MM.1S (cell line): ENCODE measurements around the gene RCN2.

Experiments used
- DNase-seq: peaks from one replicate; pipeline ENCODE4 v3.0.0-alpha.2; 2015
- H2AFZ ChIP-seq: fragments of 300-600 bp; sonication (generic); 2 replicates; pipeline ENCODE4 v1.6.0; 2016; ENCODE audit warnings: antibody characterized with exemption, low read length
- H3F3A ChIP-seq: fragments of 300-600 bp; sonication (generic); 2 replicates; pipeline ENCODE4 v1.6.1; 2016; ENCODE audit warnings: mild to moderate bottlenecking, antibody characterized with exemption, low read length, moderate library complexity, mixed read lengths; ENCODE audit not compliant: insufficient read depth
- H3K27ac ChIP-seq: fragments of 300-600 bp; sonication (generic); 2 replicates; pipeline ENCODE4 v1.5.1; 2016; ENCODE audit warnings: mild to moderate bottlenecking, low read length
- H3K27me3 ChIP-seq: fragments of 300-600 bp; sonication (generic); replicated peaks from 2 replicates; pipeline ENCODE4 v1.6.0; 2016; ENCODE audit warnings: low read length; ENCODE audit not compliant: insufficient read depth
- H3K36me3 ChIP-seq: fragments of 300-600 bp; sonication (generic); replicated peaks from 2 replicates; pipeline ENCODE4 v1.6.1; 2016; ENCODE audit warnings: mild to moderate bottlenecking, low read length, mixed read lengths; ENCODE audit not compliant: insufficient read depth
- H3K4me1 ChIP-seq: fragments of 300-600 bp; sonication (generic); 2 replicates; pipeline ENCODE4 v1.6.1; 2016; ENCODE audit warnings: low read length, mixed read lengths
- H3K4me2 ChIP-seq: fragments of 300-600 bp; sonication (generic); 2 replicates; pipeline ENCODE4 v1.6.0; 2016; ENCODE audit warnings: low read depth, low read length
- H3K4me3 ChIP-seq: fragments of 300-600 bp; sonication (generic); 2 replicates; pipeline ENCODE4 v1.5.1; 2016; ENCODE audit warnings: low read length, mixed read lengths
- H3K79me2 ChIP-seq: fragments of 300-600 bp; sonication (generic); 2 replicates; pipeline ENCODE4 v1.6.1; 2016; ENCODE audit warnings: mixed run types, low read length, mixed read lengths
- H3K9ac ChIP-seq: fragments of 300-600 bp; sonication (generic); 2 replicates; pipeline ENCODE4 v1.6.1; 2016; ENCODE audit warnings: low read length, mixed read lengths
- H3K9me2 ChIP-seq: fragments of 300-600 bp; sonication (generic); replicated peaks from 2 replicates; pipeline ENCODE4 v1.6.1; 2016; ENCODE audit warnings: mild to moderate bottlenecking, low read length, mixed read lengths; ENCODE audit not compliant: insufficient read depth
- H3K9me3 ChIP-seq: fragments of 300-600 bp; sonication (generic); replicated peaks from 2 replicates; pipeline ENCODE4 v1.6.1; 2016; ENCODE audit warnings: mild to moderate bottlenecking, low read length, mixed read lengths; ENCODE audit not compliant: insufficient read depth
- H4K20me1 ChIP-seq: fragments of 300-600 bp; sonication (generic); 2 replicates; pipeline ENCODE4 v1.6.1; 2016; ENCODE audit warnings: mild to moderate bottlenecking, low read length, moderate library complexity, mixed read lengths; ENCODE audit not compliant: insufficient read depth
- EZH2 ChIP-seq: fragments of 300-600 bp; sonication (generic); optimal IDR thresholded peaks from 2 replicates; pipeline ENCODE3; 2017; ENCODE audit warnings: low read depth, mild to moderate bottlenecking, antibody characterized with exemption, low read length, mixed read lengths
- EZH2phosphoT487 ChIP-seq: fragments of 300-600 bp; sonication (generic); IDR thresholded peaks from 2 replicates; pipeline ENCODE4 v1.6.1; 2018; ENCODE audit warnings: antibody characterized with exemption, low read length
- TF ChIP-seq, protein P1 (sequence below): fragments of 300-600 bp; sonication (generic); IDR thresholded peaks from 2 replicates; pipeline ENCODE4 v1.5.1; 2016; ENCODE audit warnings: antibody characterized with exemption, low read length, mixed read lengths

Gene RCN2

DNA sequence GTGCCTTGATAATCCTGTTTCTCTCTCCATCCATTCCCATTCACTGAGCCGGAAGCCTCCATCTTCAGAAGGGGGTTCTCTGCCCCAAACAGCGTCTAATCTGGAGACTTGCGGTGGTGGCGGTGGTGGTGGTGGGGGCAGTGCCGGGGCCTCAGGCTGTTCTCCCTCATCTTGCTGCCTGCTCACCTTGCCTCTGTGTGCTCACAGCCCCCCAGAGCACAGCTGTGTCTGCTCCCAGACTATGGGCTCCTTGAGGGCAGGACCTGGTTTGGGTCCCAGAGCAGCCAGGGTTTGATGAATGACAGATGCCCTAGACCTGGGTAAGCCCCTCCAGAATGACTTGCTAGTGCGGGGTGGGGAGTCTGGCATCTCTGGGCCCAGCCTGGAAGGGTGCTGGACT lies 62.9 kb downstream of the RCN2 start:
- H3K79me2 ChIP-seq = no peaks in the 10 kb centered on the region
- H2AFZ ChIP-seq = no peak overlapping the region
- no peak for DNase-seq
- no peak overlapping the region for H3K27ac ChIP-seq
- no peaks in the 10 kb centered on the region for H4K20me1 ChIP-seq
- no peak overlapping the region for H3K4me2 ChIP-seq
- no peaks in the 10 kb centered on the region for H3K9me3 ChIP-seq
- H3K36me3 ChIP-seq = no peaks in the 10 kb centered on the region
- no peaks in the 10 kb centered on the region for H3F3A ChIP-seq
- H3K4me3 ChIP-seq = no peak overlapping the region
- H3K4me1 ChIP-seq = no peaks in the 10 kb centered on the region
- no peaks in the 10 kb centered on the region for H3K9me2 ChIP-seq
- H3K9ac ChIP-seq = no peak overlapping the region
- no peaks in the 10 kb centered on the region for H3K27me3 ChIP-seq
- TF ChIP-seq, protein P1, sequence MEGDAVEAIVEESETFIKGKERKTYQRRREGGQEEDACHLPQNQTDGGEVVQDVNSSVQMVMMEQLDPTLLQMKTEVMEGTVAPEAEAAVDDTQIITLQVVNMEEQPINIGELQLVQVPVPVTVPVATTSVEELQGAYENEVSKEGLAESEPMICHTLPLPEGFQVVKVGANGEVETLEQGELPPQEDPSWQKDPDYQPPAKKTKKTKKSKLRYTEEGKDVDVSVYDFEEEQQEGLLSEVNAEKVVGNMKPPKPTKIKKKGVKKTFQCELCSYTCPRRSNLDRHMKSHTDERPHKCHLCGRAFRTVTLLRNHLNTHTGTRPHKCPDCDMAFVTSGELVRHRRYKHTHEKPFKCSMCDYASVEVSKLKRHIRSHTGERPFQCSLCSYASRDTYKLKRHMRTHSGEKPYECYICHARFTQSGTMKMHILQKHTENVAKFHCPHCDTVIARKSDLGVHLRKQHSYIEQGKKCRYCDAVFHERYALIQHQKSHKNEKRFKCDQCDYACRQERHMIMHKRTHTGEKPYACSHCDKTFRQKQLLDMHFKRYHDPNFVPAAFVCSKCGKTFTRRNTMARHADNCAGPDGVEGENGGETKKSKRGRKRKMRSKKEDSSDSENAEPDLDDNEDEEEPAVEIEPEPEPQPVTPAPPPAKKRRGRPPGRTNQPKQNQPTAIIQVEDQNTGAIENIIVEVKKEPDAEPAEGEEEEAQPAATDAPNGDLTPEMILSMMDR = no peak
- TF ChIP-seq EZH2phosphoT487 (no peak), EZH2 (no peak)

DNA sequence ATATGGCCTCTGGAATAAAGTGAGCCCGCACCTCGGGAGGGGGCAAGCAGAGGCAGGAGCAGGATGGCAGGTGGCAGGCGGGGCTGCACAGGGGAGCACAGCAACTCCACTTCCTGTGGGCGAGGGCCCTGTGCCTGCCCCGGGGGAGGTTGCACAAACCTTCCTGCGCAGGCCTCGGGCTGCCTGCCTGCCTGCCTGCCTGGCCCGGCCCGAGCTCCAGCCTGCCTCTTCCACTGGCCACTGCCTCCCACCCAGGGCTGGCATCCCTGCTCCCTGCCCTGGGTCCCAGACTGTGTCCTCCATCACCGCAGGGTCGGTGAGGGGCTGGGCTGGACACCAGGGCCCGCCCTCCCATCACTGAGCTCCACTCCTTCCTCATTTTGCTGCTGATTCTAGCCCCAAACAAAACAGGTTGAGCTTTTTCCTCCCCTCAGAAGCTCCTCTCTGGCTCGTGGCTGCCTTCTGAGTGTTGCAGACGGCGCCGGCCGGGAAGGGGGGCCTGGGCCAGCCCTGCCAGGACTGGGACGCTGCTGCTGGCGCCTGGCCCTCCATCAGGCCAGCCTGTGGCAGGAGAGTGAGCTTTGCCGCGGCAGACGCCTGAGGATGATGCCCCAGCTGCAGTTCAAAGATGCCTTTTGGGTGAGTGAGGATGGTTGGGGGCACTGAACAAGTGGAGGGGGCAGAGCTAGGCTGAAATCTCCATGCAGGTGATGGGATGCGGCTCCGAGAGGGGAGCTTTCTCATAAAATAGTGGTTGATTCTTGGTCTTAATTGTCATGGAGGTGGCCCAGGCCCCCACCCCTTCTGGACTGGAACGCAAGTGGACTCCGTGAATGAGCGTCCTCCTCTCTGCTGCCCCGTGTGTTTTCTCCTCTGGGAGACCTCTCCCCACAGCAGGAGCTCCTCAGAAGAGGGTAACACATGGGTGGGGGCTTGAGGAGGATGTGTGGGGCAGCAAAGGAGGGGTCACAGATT lies 63.7 kb downstream of the RCN2 start, which contains the start of gene PSTPIP1:
TSS of gene PSTPIP1 (plus strand) at position 156 of the 975 bp plus-strand sequence. CDS start at position 604, 448 bp downstream.
- no peak within 1 kb of the TSS for H3K4me2 ChIP-seq
- no peak within 1 kb of the TSS for H2AFZ ChIP-seq
- no peak for TF ChIP-seq EZH2
- no peak for TF ChIP-seq EZH2phosphoT487
- H3K9me3 ChIP-seq = no peaks in the 10 kb centered on the region
- H3K9ac ChIP-seq = no peak within 1 kb of the TSS
- H3K27me3 ChIP-seq = no peaks in the 10 kb centered on the region
- no peaks in the 10 kb centered on the region for H3K4me1 ChIP-seq
- no peak for DNase-seq
- H3K4me3 ChIP-seq = no peak within 1 kb of the TSS
- H3K79me2 ChIP-seq = no peaks in the 10 kb centered on the region
- H4K20me1 ChIP-seq = no peaks in the 10 kb centered on the region
- no peak within 1 kb of the TSS for H3K27ac ChIP-seq
- no peaks in the 10 kb centered on the region for H3K36me3 ChIP-seq
- no peaks in the 10 kb centered on the region for H3F3A ChIP-seq
- no peaks in the 10 kb centered on the region for H3K9me2 ChIP-seq

DNA sequence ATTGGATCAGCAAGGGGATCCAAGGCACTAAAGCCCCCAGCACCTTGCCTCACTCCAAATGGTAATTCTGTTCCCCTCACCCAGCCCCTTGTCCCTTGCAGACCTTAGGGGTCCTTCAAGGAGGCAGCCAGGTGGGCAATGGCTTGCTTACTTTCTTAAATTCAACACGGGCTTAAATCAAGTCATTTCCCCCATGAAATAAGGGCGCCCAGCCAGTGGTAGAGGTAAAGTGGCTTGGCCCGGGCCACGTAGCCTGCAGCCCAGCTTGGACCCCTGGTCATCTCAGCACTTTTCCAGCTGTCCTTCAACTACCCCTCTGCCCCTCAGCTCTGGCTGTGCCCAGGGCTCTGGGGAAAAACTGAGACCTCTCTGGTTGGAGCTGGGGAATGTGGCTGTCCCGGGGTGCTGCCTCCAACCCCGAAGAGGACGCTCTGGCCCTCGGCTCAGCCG lies 64.6 kb downstream of the RCN2 start:
- no peak for DNase-seq
- Histone ChIP-seq H3K9ac (no peak overlapping the region), H3K4me1 (no peaks in the 10 kb centered on the region)

More for the DNA sequence above, 64.6 kb downstream of the RCN2 start:
- no peaks in the 10 kb centered on the region for H3K79me2 ChIP-seq
- no peak overlapping the region for H3K4me2 ChIP-seq
- H4K20me1 ChIP-seq = no peaks in the 10 kb centered on the region
- H3K36me3 ChIP-seq = no peaks in the 10 kb centered on the region
- H3F3A ChIP-seq = no peaks in the 10 kb centered on the region
- no peak overlapping the region for H2AFZ ChIP-seq
- H3K9me3 ChIP-seq = no peaks in the 10 kb centered on the region
- no peaks in the 10 kb centered on the region for H3K9me2 ChIP-seq
- H3K4me3 ChIP-seq = no peak overlapping the region
- no peak overlapping the region for H3K27ac ChIP-seq
- no peak for TF ChIP-seq EZH2
- TF ChIP-seq, protein P1 = no peak
- TF ChIP-seq EZH2phosphoT487 = no peak
- H3K27me3 ChIP-seq = no peaks in the 10 kb centered on the region
